Endodermal cell (in vitro differentiated cells): Measurements from ENCODE around the gene DRICH1. TPM values are rescaled to one million over a fixed set of nuclear protein-coding genes. Genes with fewer than 3 reads are reported as not detected.
"Not testable (repeated sequence)": the region's sequence is repeated elsewhere in the genome, so short reads cannot be mapped to it uniquely, and the experiment has no call there.

Experiments used
- DNase-seq: peaks from one replicate; pipeline ENCODE4 v3.0.0-alpha.2; 2017
- H3K27ac ChIP-seq: 2 replicates; pipeline ENCODE4 v1.5.1; 2013; ENCODE audit warnings: mild to moderate bottlenecking, low read depth, low read length, moderate library complexity
- H3K27me3 ChIP-seq: 2 replicates; pipeline ENCODE4 v1.6.1; 2013; ENCODE audit warnings: mild to moderate bottlenecking, low read length, moderate library complexity; ENCODE audit not compliant: insufficient read depth, control insufficient read depth, poor library complexity, severe bottlenecking
- H3K36me3 ChIP-seq: 2 replicates; pipeline ENCODE4 v1.7.0; 2013; ENCODE audit warnings: mild to moderate bottlenecking, low read length, moderate library complexity; ENCODE audit not compliant: control insufficient read depth, insufficient read depth
- H3K4me1 ChIP-seq: one replicate; pipeline ENCODE4 v1.7.0; 2013; ENCODE audit warnings: low read length; ENCODE audit not compliant: control insufficient read depth, insufficient read depth
- H3K4me3 ChIP-seq: 2 replicates; pipeline ENCODE4 v1.5.1; 2013; ENCODE audit warnings: mild to moderate bottlenecking, low read length, moderate library complexity
- H3K9ac ChIP-seq: 2 replicates; pipeline ENCODE4 v1.6.1; 2013; ENCODE audit warnings: mild to moderate bottlenecking, low read length, moderate library complexity; ENCODE audit not compliant: poor library complexity, severe bottlenecking; ENCODE audit errors: extremely low read depth
- H3K9me3 ChIP-seq: 2 replicates; pipeline ENCODE4 v1.6.1; 2013; ENCODE audit warnings: mild to moderate bottlenecking, low read length, moderate library complexity; ENCODE audit not compliant: control insufficient read depth
- H3K27ac Mint-ChIP-seq: 2 replicates; pipeline ENCODE4 v1.8.0; 2020; ENCODE audit warnings: mixed read lengths
- H3K27me3 Mint-ChIP-seq: 2 replicates; pipeline ENCODE4 v1.8.0; 2021; ENCODE audit warnings: mild to moderate bottlenecking, mixed read lengths; ENCODE audit not compliant: insufficient read depth
- H3K36me3 Mint-ChIP-seq: 2 replicates; pipeline ENCODE4 v1.8.0; 2020; ENCODE audit warnings: low read depth, mixed read lengths
- H3K4me1 Mint-ChIP-seq: 2 replicates; pipeline ENCODE4 v1.8.0; 2020; ENCODE audit warnings: mixed read lengths
- H3K4me3 Mint-ChIP-seq: 2 replicates; pipeline ENCODE4 v1.8.0; 2020; ENCODE audit warnings: mild to moderate bottlenecking, moderate library complexity, mixed read lengths
- H3K9me3 Mint-ChIP-seq: 2 replicates; pipeline ENCODE4 v1.8.0; 2020; ENCODE audit warnings: mild to moderate bottlenecking, mixed read lengths
- WGBS, 2 experiments: methylation state at CpG; one replicate each; pipeline versions ENCODE4 v1.1.5 to v1.1.7; 2013; ENCODE audit warnings: missing lambda C conversion rate in 2 of 2, mixed read lengths in 1 of 2; ENCODE audit not compliant: insufficient coverage in 1 of 2, insufficient read length in 1 of 2; 5-methylcytosine and 5-hydroxymethylcytosine counted together
- total RNA-seq, 2 donors: library from RNA; stranded (reverse); fragmentation: NEBNext Ultra II Directional in 1 of 2; extraction: Animal tissue kit (Norgen Biotek cat#: 25700) in 1 of 2; gene quantifications; 2 replicates in 1 of 2; 3 replicates in 1 of 2; pipeline ENCODE4 v1.2.1, GENCODE V29; 2021
- TF ChIP-seq, protein P1 (sequence below): fragments of 200-600 bp; sonication (generic); conservative IDR thresholded peaks from 2 replicates; pipeline ENCODE4 v1.5.0; 2021; ENCODE audit warnings: antibody characterized with exemption, mild to moderate bottlenecking

The DRICH1 gene
- total RNA-seq, 2 donors from 2014 or later: 0.24 TPM; not detected in 1

DNA sequence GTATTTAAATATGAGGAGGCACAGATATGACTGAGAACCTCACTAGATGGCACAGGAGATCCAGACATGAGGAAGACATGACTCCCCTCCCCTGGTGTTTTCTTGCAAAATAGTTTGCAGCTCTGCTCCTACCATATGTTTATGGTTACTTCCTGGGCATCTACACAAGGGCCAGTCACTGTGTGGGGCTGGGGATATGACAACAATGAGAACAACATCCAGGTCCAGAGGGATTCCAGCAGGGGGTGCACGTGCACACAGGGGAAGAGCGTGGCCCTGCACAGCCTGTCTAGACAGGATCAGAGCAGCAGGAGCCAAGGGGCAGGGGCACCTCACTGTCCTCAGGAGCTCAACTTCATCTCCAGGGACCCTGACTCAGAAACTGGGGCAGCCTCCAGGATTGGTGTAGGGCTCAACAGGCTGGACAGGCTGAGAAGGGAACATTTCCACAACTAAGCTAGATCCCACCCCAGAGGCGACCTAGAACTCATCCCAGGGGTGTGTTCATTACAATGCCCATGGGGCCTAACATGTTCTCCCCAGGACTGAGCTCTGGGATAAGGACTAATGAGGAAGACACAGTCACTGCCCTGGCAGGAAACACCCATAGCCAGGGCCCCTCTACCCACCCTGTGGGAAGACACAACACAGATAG lies 4.6 kb downstream of the DRICH1 start:
- not testable (repeated sequence) for H3K36me3 ChIP-seq, H3K4me3 Mint-ChIP-seq, H3K27ac ChIP-seq, H3K36me3 Mint-ChIP-seq, H3K4me1 ChIP-seq, H3K4me3 ChIP-seq, H3K9me3 ChIP-seq, H3K9me3 Mint-ChIP-seq, H3K9ac ChIP-seq, H3K27ac Mint-ChIP-seq, H3K4me1 Mint-ChIP-seq
- H3K27me3 Mint-ChIP-seq: peaks cover 33% of the 10 kb centered on the region
- peak; percentile 72 for DNase-seq
- WGBS, 2 experiments: 75 to 77% methylated on average over 2 to 3 of the region's 3 CpGs
- TF ChIP-seq, protein P1, sequence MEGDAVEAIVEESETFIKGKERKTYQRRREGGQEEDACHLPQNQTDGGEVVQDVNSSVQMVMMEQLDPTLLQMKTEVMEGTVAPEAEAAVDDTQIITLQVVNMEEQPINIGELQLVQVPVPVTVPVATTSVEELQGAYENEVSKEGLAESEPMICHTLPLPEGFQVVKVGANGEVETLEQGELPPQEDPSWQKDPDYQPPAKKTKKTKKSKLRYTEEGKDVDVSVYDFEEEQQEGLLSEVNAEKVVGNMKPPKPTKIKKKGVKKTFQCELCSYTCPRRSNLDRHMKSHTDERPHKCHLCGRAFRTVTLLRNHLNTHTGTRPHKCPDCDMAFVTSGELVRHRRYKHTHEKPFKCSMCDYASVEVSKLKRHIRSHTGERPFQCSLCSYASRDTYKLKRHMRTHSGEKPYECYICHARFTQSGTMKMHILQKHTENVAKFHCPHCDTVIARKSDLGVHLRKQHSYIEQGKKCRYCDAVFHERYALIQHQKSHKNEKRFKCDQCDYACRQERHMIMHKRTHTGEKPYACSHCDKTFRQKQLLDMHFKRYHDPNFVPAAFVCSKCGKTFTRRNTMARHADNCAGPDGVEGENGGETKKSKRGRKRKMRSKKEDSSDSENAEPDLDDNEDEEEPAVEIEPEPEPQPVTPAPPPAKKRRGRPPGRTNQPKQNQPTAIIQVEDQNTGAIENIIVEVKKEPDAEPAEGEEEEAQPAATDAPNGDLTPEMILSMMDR: peak; percentile 59
- peaks cover 16% of the 10 kb centered on the region for H3K27me3 ChIP-seq

DNA sequence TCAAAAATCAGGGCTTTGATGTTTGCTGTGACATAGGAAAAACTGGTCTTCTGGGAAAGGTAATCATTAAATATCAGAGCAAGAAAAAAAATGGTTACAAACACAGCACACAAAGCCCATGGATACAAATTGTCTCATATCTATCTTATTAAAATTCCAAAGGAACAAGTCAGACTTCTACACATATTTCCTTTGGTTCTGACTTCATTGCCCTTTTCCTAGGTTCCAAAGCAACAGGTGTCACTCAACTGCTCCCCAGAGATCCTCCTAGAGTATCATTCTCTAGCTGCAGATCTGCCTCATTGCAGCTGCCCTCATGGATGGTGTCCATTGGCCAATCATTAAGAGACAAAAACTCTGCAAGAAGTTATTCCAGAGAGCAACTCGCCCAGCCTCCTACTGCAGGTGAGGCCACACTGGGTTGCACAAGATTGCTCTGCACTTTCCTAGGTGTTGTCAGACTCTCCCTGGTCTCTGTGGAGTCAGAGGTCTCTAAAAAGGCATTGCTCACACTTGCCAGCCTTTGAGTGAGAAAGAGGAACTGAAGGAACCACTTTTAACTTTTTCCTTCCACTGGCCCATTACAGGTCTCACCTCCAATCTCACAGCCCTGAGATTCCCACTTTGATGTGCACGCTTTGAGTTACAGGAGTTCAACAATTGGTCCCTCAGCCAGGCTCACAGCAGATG lies 5.7 kb downstream of the DRICH1 start:
- Histone ChIP-seq H3K27me3 (peaks cover 16% of the 10 kb centered on the region), H3K9ac (no peak overlapping the region), H3K4me1 (peaks cover 2% of the 10 kb centered on the region), H3K9me3 (no peaks in the 10 kb centered on the region), H3K36me3 (no peaks in the 10 kb centered on the region), H3K4me3 (no peak overlapping the region), H3K27ac (no peak overlapping the region)
- WGBS, 2 experiments: 79 to 90% methylated on average over 2 of the region's 2 CpGs
- H3K36me3 Mint-ChIP-seq: no peaks in the 10 kb centered on the region
- no peaks in the 10 kb centered on the region for H3K9me3 Mint-ChIP-seq
- H3K27me3 Mint-ChIP-seq: peaks cover 35% of the 10 kb centered on the region
- peaks cover under 1% of the 10 kb centered on the region for H3K4me1 Mint-ChIP-seq
- H3K4me3 Mint-ChIP-seq: no peak overlapping the region
- TF ChIP-seq, protein P1: no peak
- DNase-seq: no peak
- no peak overlapping the region for H3K27ac Mint-ChIP-seq

DNA sequence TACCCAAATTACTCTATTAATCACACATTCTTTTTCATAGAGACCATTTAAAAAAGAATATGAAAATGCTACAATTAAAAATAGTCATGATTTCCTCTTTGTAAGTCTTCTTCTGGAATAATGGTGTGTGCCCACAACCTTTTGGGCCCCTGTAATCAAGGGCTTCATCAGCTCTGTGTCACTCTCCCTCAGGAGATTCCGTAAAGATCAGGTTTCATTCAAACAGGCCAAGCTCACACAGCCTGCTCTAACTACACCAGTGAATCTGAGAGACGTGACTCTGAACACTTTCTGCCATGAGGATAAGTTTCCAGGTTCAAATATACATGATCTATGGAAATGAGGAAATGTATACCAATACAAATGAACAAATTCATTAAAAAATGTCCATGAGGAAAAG lies 9.5 kb downstream of the DRICH1 start:
- Histone ChIP-seq H3K4me3 (no peak overlapping the region), H3K27ac (no peak overlapping the region), H3K27me3 (peaks cover 16% of the 10 kb centered on the region), H3K4me1 (peaks cover 4% of the 10 kb centered on the region), H3K9me3 (no peaks in the 10 kb centered on the region), H3K9ac (no peak overlapping the region), H3K36me3 (no peaks in the 10 kb centered on the region)
- WGBS, 2 experiments: 56% methylated on average over 2 of the region's 2 CpGs; no CpG with 5 or more reads in 1 of the 2 experiments
- Mint-ChIP-seq H3K9me3 (no peaks in the 10 kb centered on the region), H3K4me3 (no peak overlapping the region), H3K27ac (no peak overlapping the region), H3K4me1 (peaks cover 7% of the 10 kb centered on the region), H3K36me3 (no peaks in the 10 kb centered on the region), H3K27me3 (peaks cover 45% of the 10 kb centered on the region)
- TF ChIP-seq, protein P1: no peak
- no peak for DNase-seq

DNA sequence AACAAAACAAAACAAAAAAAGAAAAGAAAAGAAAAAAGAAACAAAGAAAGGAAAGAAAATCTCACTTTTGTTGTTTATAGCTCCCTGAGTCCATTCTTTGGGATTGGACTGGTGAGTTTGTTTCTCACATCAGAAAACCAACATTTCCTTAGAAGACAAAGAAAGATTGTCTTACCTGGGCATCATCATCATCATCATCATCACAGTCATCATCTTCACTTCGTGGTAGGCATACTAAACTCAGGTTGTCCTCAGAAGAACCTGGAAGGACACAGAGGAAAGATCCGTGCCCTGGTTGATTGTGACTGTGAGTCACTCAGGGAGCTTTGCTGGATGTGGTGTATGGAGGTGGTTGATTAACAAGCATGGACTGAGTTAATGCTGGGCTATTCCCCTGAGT lies 10.2 kb downstream of the DRICH1 start:
- peaks cover 46% of the 10 kb centered on the region for H3K27me3 Mint-ChIP-seq
- not testable (repeated sequence) for H3K4me1 ChIP-seq, H3K36me3 Mint-ChIP-seq, H3K9me3 ChIP-seq, H3K9me3 Mint-ChIP-seq, H3K4me1 Mint-ChIP-seq, H3K9ac ChIP-seq, H3K27ac Mint-ChIP-seq, H3K27ac ChIP-seq, H3K4me3 ChIP-seq, H3K36me3 ChIP-seq, DNase-seq, H3K4me3 Mint-ChIP-seq
- H3K27me3 ChIP-seq: peaks cover 16% of the 10 kb centered on the region
- 78% methylated on average over 2 of the region's 2 CpGs; no CpG with 5 or more reads in 1 of the 2 experiments for WGBS, 2 experiments
